Vagina (tissue), 2 donors: Measurements from ENCODE around the gene RERG. TPM values are rescaled to one million over a fixed set of nuclear protein-coding genes. Genes with fewer than 3 reads are reported as not detected.

ENCODE experiments used
- DNase-seq, 2 donors: peaks; one replicate each; pipeline ENCODE4 v3.0.0-alpha.2; 2017; ENCODE audit errors: extremely low spot score in 2 of 2
- H3K27ac ChIP-seq: fragments of 200-600 bp; sonication (generic); one replicate; pipeline ENCODE4 v1.5.1; 2019
- H3K27me3 ChIP-seq: fragments of 200-600 bp; sonication (generic); one replicate; pipeline ENCODE4 v1.5.1; 2019
- H3K36me3 ChIP-seq, 2 donors: fragments of 200-600 bp; sonication (generic); one replicate each; pipeline ENCODE4 v1.5.1; 2017 to 2019
- H3K4me1 ChIP-seq: fragments of 200-600 bp; sonication (generic); one replicate; pipeline ENCODE4 v1.5.1; 2019
- H3K4me3 ChIP-seq, 2 donors: fragments of 200-600 bp; sonication (generic); 1 replicate in 1 of 2; 2 replicates in 1 of 2; pipeline ENCODE4 v1.5.1; 2016 to 2019
- H3K9me3 ChIP-seq: fragments of 200-600 bp; sonication (generic); one replicate; pipeline ENCODE4 v1.5.1; 2019
- POLR2A ChIP-seq, 2 donors: fragments of 450-650 bp; IDR thresholded peaks; one replicate each; pipeline ENCODE4 v1.6.1; 2017; ENCODE audit warnings: antibody characterized with exemption in 2 of 2, mild to moderate bottlenecking in 2 of 2, moderate library complexity in 2 of 2
- POLR2AphosphoS5 ChIP-seq, 2 donors: sonication (generic); formaldehyde crosslinking; IDR thresholded peaks; one replicate each; pipeline ENCODE4 v1.9.0; 2017; ENCODE audit warnings: antibody characterized with exemption in 2 of 2, mild to moderate bottlenecking in 2 of 2, low read depth in 1 of 2; ENCODE audit not compliant: insufficient read depth in 1 of 2
- intact Hi-C: fragments of 100-400 bp; cut with DNase I; formaldehyde crosslinking; loops from one replicate; pipeline ENCODE4 v1.15.1; 2023
- total RNA-seq: library from RNA; depleted of rRNA; stranded (reverse); fragments of >200 nt; gene quantifications from one replicate; pipeline ENCODE4 v1.2.3, GENCODE V29; 2016
- TF ChIP-seq, protein P1 (sequence below), 3 experiments: fragments of 450-650 bp in 2 of 3; fragments of 200-600 bp in 1 of 3; sonication (generic) in 1 of 3; IDR thresholded peaks; one replicate each; pipeline ENCODE4 v1.5.1; 2017 to 2019; ENCODE audit warnings: antibody characterized with exemption in 3 of 3, mild to moderate bottlenecking in 2 of 3, moderate library complexity in 2 of 3

RERG gene
- total RNA-seq, 1 donor from 2014 or later: 31.9 TPM

DNA sequence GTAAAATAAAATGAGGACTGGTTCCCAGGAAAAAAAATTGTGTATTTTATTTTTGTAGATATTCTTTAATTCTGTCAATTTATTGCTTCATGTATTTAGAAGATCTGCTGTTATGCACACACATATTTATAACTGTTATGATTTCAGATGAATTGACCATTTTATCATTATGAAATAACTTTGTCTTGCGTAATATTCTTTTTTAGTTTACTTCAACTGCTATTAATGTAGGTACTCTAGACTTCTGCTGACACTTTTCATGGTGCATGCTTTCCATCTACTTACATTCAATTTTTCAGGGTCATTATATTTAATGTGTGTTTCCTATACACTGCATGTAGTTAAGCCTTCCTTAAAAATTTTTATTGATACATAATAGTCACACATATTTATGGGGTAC, 162.1 kb downstream of the RERG start:
- Histone ChIP-seq H3K27me3 (no peaks in the 10 kb centered on the region), H3K27ac (no peak overlapping the region), H3K9me3 (no peaks in the 10 kb centered on the region), H3K36me3 (no peaks in the 10 kb centered on the region), H3K4me3 (no peak overlapping the region), H3K4me1 (no peaks in the 10 kb centered on the region)
- TF ChIP-seq, protein P1, sequence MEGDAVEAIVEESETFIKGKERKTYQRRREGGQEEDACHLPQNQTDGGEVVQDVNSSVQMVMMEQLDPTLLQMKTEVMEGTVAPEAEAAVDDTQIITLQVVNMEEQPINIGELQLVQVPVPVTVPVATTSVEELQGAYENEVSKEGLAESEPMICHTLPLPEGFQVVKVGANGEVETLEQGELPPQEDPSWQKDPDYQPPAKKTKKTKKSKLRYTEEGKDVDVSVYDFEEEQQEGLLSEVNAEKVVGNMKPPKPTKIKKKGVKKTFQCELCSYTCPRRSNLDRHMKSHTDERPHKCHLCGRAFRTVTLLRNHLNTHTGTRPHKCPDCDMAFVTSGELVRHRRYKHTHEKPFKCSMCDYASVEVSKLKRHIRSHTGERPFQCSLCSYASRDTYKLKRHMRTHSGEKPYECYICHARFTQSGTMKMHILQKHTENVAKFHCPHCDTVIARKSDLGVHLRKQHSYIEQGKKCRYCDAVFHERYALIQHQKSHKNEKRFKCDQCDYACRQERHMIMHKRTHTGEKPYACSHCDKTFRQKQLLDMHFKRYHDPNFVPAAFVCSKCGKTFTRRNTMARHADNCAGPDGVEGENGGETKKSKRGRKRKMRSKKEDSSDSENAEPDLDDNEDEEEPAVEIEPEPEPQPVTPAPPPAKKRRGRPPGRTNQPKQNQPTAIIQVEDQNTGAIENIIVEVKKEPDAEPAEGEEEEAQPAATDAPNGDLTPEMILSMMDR (IDR thresholded peaks at IDR 0.05): no peak
- TF ChIP-seq POLR2A (IDR thresholded peaks at IDR 0.05) (no peak), POLR2AphosphoS5 (IDR thresholded peaks at IDR 0.05; ENCODE audit: insufficient read depth in 1 of 2, low read depth in 1 of 2) (no peak)
- intact Hi-C loops: no loop called here
- DNase-seq: no peak

Other genes with a start within 250 kb of the RERG start
- not detected for gene PDE6H, start 248.4 kb downstream of the RERG start, total RNA-seq
- 0.49 TPM for gene PTPRO, start 101.1 kb upstream of the RERG start, total RNA-seq